G401 (cell line): ENCODE results near the gene CRYZL1. TPM values are rescaled to one million over a fixed set of nuclear protein-coding genes. Genes with fewer than 3 reads are reported as not detected.
"Not testable (repeated sequence)": the region's sequence is repeated elsewhere in the genome, so short reads cannot be mapped to it uniquely, and the experiment has no call there.

ENCODE experiments used
- DNase-seq: peaks from one replicate; pipeline ENCODE4 v3.0.0-alpha.2; 2015; ENCODE audit warnings: low spot score
- in situ Hi-C: cut with HindIII; loops from 2 replicates; pipeline ENCODE4 v1.10.0; 2016; ENCODE audit warnings: low sequenced_read_pairs, mixed read lengths
- total RNA-seq: library from RNA; depleted of rRNA; stranded (reverse); fragments of >200 nt; shearing (Covaris generic); gene quantifications from 2 replicates; pipeline ENCODE4 v1.2.3, GENCODE V29; 2014

CRYZL1 gene
- total RNA-seq, 1 experiment from 2014 or later = 13.1 TPM

- DNase-seq = no peak
- in situ Hi-C loops = no loop called here
These were observed 63.3 kb downstream of the CRYZL1 start for GRCh38 chr21:33578214-33578613.

GRCh38 chr21:33576741-33577141, 64.8 kb downstream of the CRYZL1 start:
- DNase-seq, in situ Hi-C loops: not testable (repeated sequence)

GRCh38 chr21:33572350-33572749, 69.2 kb downstream of the CRYZL1 start:
- in situ Hi-C loops = no loop called here
- DNase-seq = no peak

- in situ Hi-C loops = no loop called here
- DNase-seq = no peak
These were observed 71.5 kb downstream of the CRYZL1 start for GRCh38 chr21:33569991-33570390.

- DNase-seq = no peak
- in situ Hi-C loops = no loop called here
These were observed 73.1 kb downstream of the CRYZL1 start for GRCh38 chr21:33568448-33568847.

- in situ Hi-C loops = no loop called here
- DNase-seq = no peak
These were observed 73.6 kb downstream of the CRYZL1 start for GRCh38 chr21:33567914-33568313.

- in situ Hi-C loops = no loop called here
- no peak for DNase-seq
These were observed 75.0 kb downstream of the CRYZL1 start for GRCh38 chr21:33566514-33566913.

GRCh38 chr21:33562389-33562788, 79.2 kb downstream of the CRYZL1 start:
- in situ Hi-C loops = no loop called here

GRCh38 chr21:33561373-33561772, 80.2 kb downstream of the CRYZL1 start:
- DNase-seq = no peak
- in situ Hi-C loops = no loop called here

More at GRCh38 chr21:33562389-33562788, 79.2 kb downstream of the CRYZL1 start:
- no peak for DNase-seq

GRCh38 chr21:33560965-33561364, 80.6 kb downstream of the CRYZL1 start:
- no peak for DNase-seq
- in situ Hi-C loops = no loop called here

- DNase-seq = no peak
- in situ Hi-C loops = no loop called here
These were observed 81.7 kb downstream of the CRYZL1 start for GRCh38 chr21:33559813-33560212.

GRCh38 chr21:33558777-33559421, 82.6 kb downstream of the CRYZL1 start:
- no peak for DNase-seq
- in situ Hi-C loops = no loop called here

GRCh38 chr21:33557447-33557846, 84.1 kb downstream of the CRYZL1 start:
- DNase-seq = no peak
- in situ Hi-C loops = no loop called here

GRCh38 chr21:33554982-33555344, 86.6 kb downstream of the CRYZL1 start:
- no peak for DNase-seq
- in situ Hi-C loops = no loop called here

GRCh38 chr21:33554236-33554981, 87.1 kb downstream of the CRYZL1 start:
- no peak for DNase-seq
- in situ Hi-C loops = no loop called here

- no peak for DNase-seq
- in situ Hi-C loops = no loop called here
These were observed 88.4 kb downstream of the CRYZL1 start for GRCh38 chr21:33552999-33553598.

- DNase-seq = no peak
- in situ Hi-C loops = no loop called here
These were observed 89.2 kb downstream of the CRYZL1 start for GRCh38 chr21:33552093-33552998.

GRCh38 chr21:33551664-33552063, 89.9 kb downstream of the CRYZL1 start:
- in situ Hi-C loops = no loop called here
- no peak for DNase-seq

- in situ Hi-C loops = no loop called here
- DNase-seq = no peak
These were observed 90.5 kb downstream of the CRYZL1 start for GRCh38 chr21:33550772-33551660.
